ENCODE measurements around the gene ARL13B.

The ARL13B gene

DNA sequence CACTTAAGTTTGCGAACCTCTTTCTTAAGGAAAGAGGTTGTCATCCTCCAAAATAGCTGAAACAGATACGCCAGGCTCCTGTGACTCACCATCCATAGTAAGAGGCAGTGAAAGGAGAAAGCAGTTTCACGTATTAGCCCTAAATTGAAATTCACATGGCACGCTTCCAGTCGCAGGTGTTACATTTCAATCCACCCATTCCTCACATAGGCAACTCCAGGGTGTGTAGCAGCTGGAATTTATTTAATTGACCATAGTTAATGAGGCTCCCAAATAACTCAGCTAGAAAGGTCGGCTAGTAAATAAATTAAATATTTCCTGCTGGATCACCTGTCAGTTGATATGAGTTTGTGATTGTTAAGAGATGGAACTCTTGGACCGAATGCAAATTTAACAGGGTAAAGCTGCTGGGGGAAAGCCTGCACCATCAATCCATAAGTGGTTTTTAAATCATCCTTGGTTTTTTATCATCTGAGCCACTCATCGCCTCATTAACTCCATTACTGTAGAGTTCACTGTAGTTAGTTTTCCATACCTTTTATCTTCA, 102.5 kb downstream of the ARL13B start:
- DNase-seq (ENCODE audit: low read depth), result no peak
- H3K4me3 ChIP-seq (ENCODE audit: low read length), result no peak overlapping the region
- TF ChIP-seq, protein P1, sequence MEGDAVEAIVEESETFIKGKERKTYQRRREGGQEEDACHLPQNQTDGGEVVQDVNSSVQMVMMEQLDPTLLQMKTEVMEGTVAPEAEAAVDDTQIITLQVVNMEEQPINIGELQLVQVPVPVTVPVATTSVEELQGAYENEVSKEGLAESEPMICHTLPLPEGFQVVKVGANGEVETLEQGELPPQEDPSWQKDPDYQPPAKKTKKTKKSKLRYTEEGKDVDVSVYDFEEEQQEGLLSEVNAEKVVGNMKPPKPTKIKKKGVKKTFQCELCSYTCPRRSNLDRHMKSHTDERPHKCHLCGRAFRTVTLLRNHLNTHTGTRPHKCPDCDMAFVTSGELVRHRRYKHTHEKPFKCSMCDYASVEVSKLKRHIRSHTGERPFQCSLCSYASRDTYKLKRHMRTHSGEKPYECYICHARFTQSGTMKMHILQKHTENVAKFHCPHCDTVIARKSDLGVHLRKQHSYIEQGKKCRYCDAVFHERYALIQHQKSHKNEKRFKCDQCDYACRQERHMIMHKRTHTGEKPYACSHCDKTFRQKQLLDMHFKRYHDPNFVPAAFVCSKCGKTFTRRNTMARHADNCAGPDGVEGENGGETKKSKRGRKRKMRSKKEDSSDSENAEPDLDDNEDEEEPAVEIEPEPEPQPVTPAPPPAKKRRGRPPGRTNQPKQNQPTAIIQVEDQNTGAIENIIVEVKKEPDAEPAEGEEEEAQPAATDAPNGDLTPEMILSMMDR (IDR thresholded peaks at IDR 0.05; ENCODE audit: insufficient read depth, low read depth, low read length, missing control alignments), result no peak

DNA sequence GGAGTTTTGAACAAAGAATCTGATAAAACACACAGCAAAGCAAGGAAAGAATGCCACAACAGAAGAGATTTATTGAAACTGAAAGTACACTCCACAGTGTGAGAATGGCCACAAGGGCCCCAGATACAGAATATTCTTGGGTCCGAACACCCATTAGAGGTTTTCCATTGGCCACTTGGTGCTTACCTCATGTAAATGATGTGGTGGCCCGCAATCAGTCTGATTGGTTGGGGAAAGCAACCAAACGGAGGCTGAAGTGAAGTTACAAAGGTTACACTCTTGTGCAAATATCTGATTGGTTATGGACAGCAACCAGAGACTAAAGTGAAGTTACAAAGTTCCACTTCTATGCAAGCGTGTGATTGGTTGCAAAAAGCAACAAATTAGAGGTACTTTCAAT, 103.3 kb downstream of the ARL13B start:
- H3K4me3 ChIP-seq (ENCODE audit: low read length), result no peak overlapping the region
- DNase-seq (ENCODE audit: low read depth), result no peak
- TF ChIP-seq, protein P1 (IDR thresholded peaks at IDR 0.05; ENCODE audit: insufficient read depth, low read depth, low read length, missing control alignments), result no peak

DNA sequence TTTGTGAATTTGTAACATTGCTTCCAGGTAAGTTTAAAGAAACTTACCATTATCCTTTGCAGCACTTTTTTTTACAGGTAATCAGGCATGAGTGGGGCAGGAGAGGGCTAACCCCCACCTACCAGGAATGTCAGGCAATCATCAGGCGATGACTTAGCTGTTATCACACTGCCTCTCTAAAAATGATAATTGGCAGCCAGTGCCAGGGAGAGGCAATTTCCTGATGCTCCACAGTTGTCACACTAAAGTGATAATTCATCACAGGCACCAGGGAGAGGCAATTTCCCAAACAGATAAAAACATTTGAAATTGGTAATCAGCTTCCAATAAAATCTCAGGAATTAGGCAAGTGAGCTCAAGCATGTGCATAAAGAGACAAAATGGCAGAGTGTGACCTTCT, 109.2 kb downstream of the ARL13B start:
- TF ChIP-seq, protein P1 (IDR thresholded peaks at IDR 0.05; ENCODE audit: insufficient read depth, low read depth, low read length, missing control alignments), result no peak
- DNase-seq (ENCODE audit: low read depth), result no peak
- H3K4me3 ChIP-seq (ENCODE audit: low read length), result no peak overlapping the region

DNA sequence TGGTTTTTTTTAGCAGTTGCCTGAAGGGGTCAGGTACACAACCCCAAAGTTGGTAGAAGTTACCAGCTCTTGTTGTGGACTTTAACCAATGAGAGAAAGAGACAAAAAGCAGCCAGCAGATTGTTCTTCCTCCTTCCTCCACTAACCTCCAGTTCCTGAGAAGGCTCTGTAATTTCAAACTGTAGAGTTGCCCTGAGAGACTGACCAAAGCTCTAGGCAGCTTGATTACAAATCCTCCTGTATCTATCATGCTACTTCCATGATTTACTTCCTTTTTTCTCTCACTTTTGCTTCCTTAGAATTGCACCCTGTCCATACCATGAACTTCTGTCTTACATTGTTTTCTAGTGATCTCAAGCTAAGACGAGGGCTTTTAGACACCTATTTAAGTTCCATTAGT, 112.1 kb downstream of the ARL13B start:
- TF ChIP-seq, protein P1 (IDR thresholded peaks at IDR 0.05; ENCODE audit: insufficient read depth, low read depth, low read length, missing control alignments), result no peak
- no peak overlapping the region for H3K4me3 ChIP-seq (ENCODE audit: low read length)
- no peak for DNase-seq (ENCODE audit: low read depth)

DNA sequence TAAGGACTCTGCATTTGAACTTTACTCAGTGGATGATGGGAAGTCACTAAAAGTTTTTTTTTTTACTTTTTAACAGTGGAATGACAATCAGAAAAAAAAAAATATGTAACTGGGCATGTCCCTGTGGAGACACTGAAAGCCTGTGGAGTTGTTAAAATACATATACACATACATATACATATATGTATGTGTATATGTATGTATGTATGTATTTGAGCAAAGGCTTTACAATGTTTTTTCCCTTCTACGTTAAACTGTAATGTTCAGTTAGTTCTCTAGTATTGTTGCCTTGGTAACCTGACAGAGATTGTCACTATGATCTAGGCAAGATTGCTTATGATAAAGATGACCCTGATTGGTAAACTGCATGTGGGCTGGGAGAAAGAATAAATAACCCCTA, 113.2 kb downstream of the ARL13B start:
- H3K4me3 ChIP-seq (ENCODE audit: low read length), result no peak overlapping the region
- DNase-seq (ENCODE audit: low read depth), result no peak
- TF ChIP-seq, protein P1 (IDR thresholded peaks at IDR 0.05; ENCODE audit: insufficient read depth, low read depth, low read length, missing control alignments), result no peak

DNA sequence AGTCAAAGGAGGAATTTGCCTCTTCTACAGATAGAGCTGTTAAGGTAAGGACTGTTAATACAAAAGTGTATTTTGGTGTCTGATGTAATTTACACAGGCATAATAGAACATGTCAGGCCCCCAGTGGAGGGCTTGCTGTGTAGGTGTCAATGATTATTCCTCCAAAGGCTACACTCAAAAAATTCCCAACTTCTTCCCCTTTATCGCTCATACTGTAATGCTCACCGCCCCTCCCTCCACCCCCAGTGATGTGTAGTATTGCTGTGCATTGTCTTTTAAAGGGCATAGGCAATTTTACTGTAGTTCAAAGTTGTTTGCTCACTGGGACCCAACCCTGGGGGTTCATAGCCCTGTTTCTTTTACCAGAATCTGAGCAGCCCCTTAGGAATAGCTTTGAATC, 115.2 kb downstream of the ARL13B start:
- H3K4me3 ChIP-seq (ENCODE audit: low read length), result no peak overlapping the region
- DNase-seq (ENCODE audit: low read depth), result no peak
- TF ChIP-seq, protein P1 (IDR thresholded peaks at IDR 0.05; ENCODE audit: insufficient read depth, low read depth, low read length, missing control alignments), result no peak

DNA sequence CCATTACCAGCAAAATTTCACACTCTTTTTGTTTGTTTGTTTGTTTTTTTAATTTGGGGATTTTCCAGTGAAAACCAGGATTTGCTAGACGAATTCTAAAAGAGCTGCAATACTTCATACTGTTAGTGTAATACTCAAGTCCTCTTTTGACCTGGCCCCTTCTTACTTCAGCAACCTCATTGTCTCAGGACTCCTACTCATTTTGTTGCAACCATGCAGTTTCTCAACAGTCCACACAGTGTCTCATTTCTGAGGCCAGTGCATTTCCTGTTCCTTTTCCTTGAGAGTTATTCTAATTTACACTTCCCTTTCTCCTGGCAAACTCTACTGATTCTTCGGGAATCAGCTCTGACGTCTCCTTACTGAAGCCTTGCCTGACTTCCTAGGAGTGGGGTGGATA, 118.5 kb downstream of the ARL13B start:
- DNase-seq (ENCODE audit: low read depth), result peak; percentile 38
- H3K4me3 ChIP-seq (ENCODE audit: low read length), result no peak overlapping the region
- TF ChIP-seq, protein P1 (IDR thresholded peaks at IDR 0.05; ENCODE audit: insufficient read depth, low read depth, low read length, missing control alignments), result no peak
